Lung (tissue), 12 donors: ENCODE measurements around the gene IRAG1. TPM values are rescaled to one million over a fixed set of nuclear protein-coding genes. Genes with fewer than 3 reads are reported as not detected.

Experiments used
- ATAC-seq: fragments of 200-7000 bp; cut with Tn5 transposase; one replicate; pipeline ENCODE4 v1.9.1; 2020; ENCODE audit warnings: moderate number of reproducible peaks; ENCODE audit not compliant: insufficient read depth, low FRiP score
- DNase-seq, 3 donors: peaks; one replicate each; pipeline ENCODE4 v3.0.0-alpha.2; 2013 to 2017
- H3K27ac ChIP-seq, 2 donors: one replicate each; pipeline ENCODE4 v1.5.1; 2013; ENCODE audit warnings: mild to moderate bottlenecking in 2 of 2, moderate library complexity in 2 of 2, control low read depth in 1 of 2, inconsistent platforms in 1 of 2, low read depth in 1 of 2, low read length in 1 of 2
- H3K27me3 ChIP-seq, 3 donors: one replicate each; pipeline ENCODE4 v1.5.1; 2013; ENCODE audit warnings: low read length in 2 of 3; ENCODE audit not compliant: control insufficient read depth in 3 of 3, insufficient read depth in 3 of 3
- H3K36me3 ChIP-seq, 4 donors: one replicate each; pipeline ENCODE4 v1.5.1; 2013; ENCODE audit warnings: low read length in 4 of 4, mild to moderate bottlenecking in 1 of 4, moderate library complexity in 1 of 4; ENCODE audit not compliant: control insufficient read depth in 4 of 4, insufficient read depth in 4 of 4
- H3K4me1 ChIP-seq, 5 donors: one replicate each; pipeline ENCODE4 v1.5.1; 2013; ENCODE audit warnings: low read length in 5 of 5, mild to moderate bottlenecking in 2 of 5, moderate library complexity in 1 of 5; ENCODE audit not compliant: control insufficient read depth in 5 of 5, insufficient read depth in 5 of 5
- H3K4me3 ChIP-seq: one replicate; pipeline ENCODE4 v1.5.1; 2013; ENCODE audit warnings: mild to moderate bottlenecking, control low read depth, moderate library complexity
- H3K9ac ChIP-seq, 2 donors: one replicate each; pipeline ENCODE4 v1.5.1; 2013; ENCODE audit warnings: low read length in 2 of 2, control low read depth in 1 of 2; ENCODE audit not compliant: insufficient read depth in 1 of 2
- H3K9me3 ChIP-seq, 4 donors: one replicate each; pipeline ENCODE4 v1.5.1; 2013; ENCODE audit warnings: low read length in 3 of 4, mild to moderate bottlenecking in 1 of 4, moderate library complexity in 1 of 4; ENCODE audit not compliant: control insufficient read depth in 4 of 4, insufficient read depth in 3 of 4
- CTCF ChIP-seq: IDR thresholded peaks from 2 replicates; pipeline ENCODE4 v1.5.1; 2012; ENCODE audit warnings: mild to moderate bottlenecking; ENCODE audit errors: control extremely low read depth, extremely low read depth
- WGBS, 2 donors: extraction: QIAGEN DNeasy Blood & Tissue Kit; methylation state at CpG; one replicate each; pipeline ENCODE4 v1.1.7; 2013; 5-methylcytosine and 5-hydroxymethylcytosine counted together
- polyA plus RNA-seq, 2 donors: library from polyadenylated mRNA; stranded (reverse); fragments of 200-250 nt; gene quantifications; one replicate each; pipeline ENCODE4 v1.2.1, GENCODE V29; 2013
- total RNA-seq, 2 donors: library from RNA; depleted of rRNA in 1 of 2; stranded (reverse); fragments of >200 nt in 1 of 2; gene quantifications; one replicate each; pipeline ENCODE4 v1.2.1, GENCODE V29; 2014 to 2021
- donor health status: control.
- donor health status: control.
- donor health status: Bipolar disorder and iron deficiency.
- donor health status: healthy.
- donor health status: DM: yes; HTN: yes; CAD: no.

The IRAG1 gene
- total and polyA plus RNA-seq, 4 donors = 2.8 to 17.0 (median 13.3) TPM

DNA sequence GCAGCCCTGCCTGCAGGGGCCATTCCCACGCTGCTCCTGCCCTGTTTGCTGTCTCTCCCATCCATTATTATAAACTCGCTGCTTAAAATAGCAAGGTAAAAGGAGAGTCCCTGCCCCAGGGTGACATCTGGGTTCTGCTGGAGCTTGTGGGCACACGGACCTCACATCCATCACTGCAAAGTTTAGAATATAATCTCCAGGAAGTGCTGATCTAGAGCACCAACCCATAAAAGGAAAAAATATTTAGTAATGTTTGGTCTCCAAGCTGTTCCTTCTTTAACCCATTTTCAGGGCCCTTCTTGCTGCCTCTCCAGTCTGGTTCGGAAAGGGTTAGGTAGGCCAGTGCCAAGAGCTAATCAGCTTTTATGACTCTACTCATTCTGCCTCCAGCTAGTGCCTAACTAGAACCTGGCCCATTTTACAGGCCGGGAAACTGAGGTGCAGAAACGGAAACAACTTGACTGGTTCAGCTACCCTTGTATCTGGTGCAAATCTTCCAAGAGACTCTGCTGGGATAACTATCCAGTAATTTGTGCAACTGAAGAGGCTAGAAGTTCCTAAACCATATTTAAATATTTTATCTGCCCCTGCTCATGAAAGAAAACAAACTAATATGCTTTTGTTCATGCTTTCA, 37.5 kb downstream of the IRAG1 start:
- WGBS, 2 donors = 62 to 79% methylated on average over 6 of the region's 6 CpGs
- H3K9ac ChIP-seq = no peak overlapping the region
- TF ChIP-seq CTCF = no peak
- no peak overlapping the region for H3K4me3 ChIP-seq
- DNase-seq (no peak), ATAC-seq (no peak)
- peaks cover 0 to 40% (median 4%) of the 10 kb centered on the region in 5 donors for H3K4me1 ChIP-seq
- no peaks in the 10 kb centered on the region for H3K36me3 ChIP-seq
- peak overlapping the region in 1 of 2 donors; percentile 51 for H3K27ac ChIP-seq
- H3K27me3 ChIP-seq = no peaks in the 10 kb centered on the region
- H3K9me3 ChIP-seq = no peaks in the 10 kb centered on the region

DNA sequence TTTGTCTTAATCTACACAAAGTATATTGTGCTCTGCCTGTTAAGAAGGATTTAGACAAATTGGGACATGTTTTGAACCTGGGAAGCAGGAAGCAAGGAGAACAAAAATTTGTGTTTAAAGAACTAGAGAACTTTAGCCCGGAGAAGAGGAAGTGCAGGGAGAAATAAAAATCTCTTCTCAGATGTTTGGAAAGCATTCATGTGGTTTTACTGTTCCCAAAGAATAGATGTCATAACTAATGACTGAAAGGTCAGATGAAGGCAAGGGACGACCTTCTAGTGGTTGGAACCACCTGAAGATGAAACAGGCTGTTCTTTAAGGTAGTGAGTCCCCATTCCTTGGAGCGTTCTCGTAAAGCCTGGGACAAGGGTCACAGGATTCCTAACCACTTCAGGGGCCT, 38.3 kb downstream of the IRAG1 start:
- no peak for TF ChIP-seq CTCF
- Histone ChIP-seq H3K9ac (no peak overlapping the region), H3K4me1 (peaks cover 0 to 34% (median 4%) of the 10 kb centered on the region in 5 donors), H3K9me3 (no peaks in the 10 kb centered on the region), H3K27ac (no peak overlapping the region), H3K27me3 (no peaks in the 10 kb centered on the region), H3K36me3 (no peaks in the 10 kb centered on the region), H3K4me3 (no peak overlapping the region)
- ATAC-seq = no peak
- DNase-seq = no peak
- WGBS, 2 donors = 53% methylated on average over 4 of the region's 4 CpGs

- 74 to 93% methylated on average over 1 of the region's 1 CpG for WGBS, 2 donors
- DNase-seq (no peak), ATAC-seq (no peak)
- TF ChIP-seq CTCF = no peak
- Histone ChIP-seq H3K27me3 (no peaks in the 10 kb centered on the region), H3K4me1 (peaks cover 0 to 34% (median 3%) of the 10 kb centered on the region in 5 donors), H3K9me3 (no peaks in the 10 kb centered on the region), H3K9ac (no peak overlapping the region), H3K27ac (no peak overlapping the region), H3K36me3 (no peaks in the 10 kb centered on the region), H3K4me3 (no peak overlapping the region)
Observed at GRCh38 chr11:10654811-10655150, 38.8 kb downstream of the IRAG1 start.
